Right atrium auricular region (tissue), 2 donors: ENCODE data around the gene ITGAV. TPM values are rescaled to one million over a fixed set of nuclear protein-coding genes. Genes with fewer than 3 reads are reported as not detected.

Experiments used
- DNase-seq: peaks from one replicate; pipeline ENCODE4 v3.0.0-alpha.2; 2019; ENCODE audit warnings: low spot score
- H3K27ac ChIP-seq, 2 donors: fragments of 200-600 bp; sonication (generic); 1 replicate in 1 of 2; 2 replicates in 1 of 2; pipeline ENCODE4 v1.5.1; 2016 to 2019
- H3K27me3 ChIP-seq, 2 donors: fragments of 200-600 bp; sonication (generic); one replicate each; pipeline versions ENCODE4 v1.5.1 to v1.6.0; 2017 to 2019
- H3K36me3 ChIP-seq: fragments of 200-600 bp; sonication (generic); one replicate; pipeline ENCODE4 v1.5.1; 2016
- H3K4me1 ChIP-seq, 2 donors: fragments of 200-600 bp; sonication (generic); one replicate each; pipeline versions ENCODE4 v1.5.1 to v1.6.0; 2017 to 2019
- H3K4me3 ChIP-seq, 2 donors: fragments of 200-600 bp; sonication (generic); 1 replicate in 1 of 2; 2 replicates in 1 of 2; pipeline ENCODE4 v1.5.1; 2017 to 2019; ENCODE audit warnings: mild to moderate bottlenecking in 1 of 2, moderate library complexity in 1 of 2
- H3K9me3 ChIP-seq, 2 donors: fragments of 200-600 bp; sonication (generic); one replicate each; pipeline ENCODE4 v1.5.1; 2019
- total RNA-seq, 2 donors: library from RNA; depleted of rRNA; stranded (reverse); fragments of >200 nt; gene quantifications; one replicate each; pipeline ENCODE4 v1.1.0, GENCODE V29; 2016
- TF ChIP-seq, protein P1 (sequence below), 2 donors: fragments of 200-600 bp; sonication (generic); IDR thresholded peaks; one replicate each; pipeline ENCODE4 v1.5.1; 2019; ENCODE audit warnings: antibody characterized with exemption in 2 of 2

Gene ITGAV
- total RNA-seq, 2 donors from 2014 or later = 79.8 to 152 TPM

DNA sequence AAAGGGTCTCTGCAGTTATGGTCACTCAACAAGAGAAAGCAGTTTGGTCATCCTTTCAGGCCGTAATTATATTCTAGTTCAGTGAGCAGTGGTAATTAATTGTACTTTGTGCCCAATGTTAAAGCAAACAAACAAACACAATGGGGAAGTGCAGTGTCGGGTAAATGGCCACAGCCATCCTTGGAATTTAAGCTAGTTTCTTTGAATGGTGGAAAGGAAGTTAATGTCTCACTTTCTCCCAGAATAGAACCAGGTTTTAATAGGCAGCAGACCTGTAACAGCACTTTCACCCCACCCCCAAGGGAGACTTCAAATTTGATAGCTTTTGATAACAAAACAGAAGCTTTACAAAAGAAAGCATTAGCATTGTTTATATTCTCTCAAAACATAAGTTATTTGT, 20.0 kb upstream of the ITGAV start:
- TF ChIP-seq, protein P1, sequence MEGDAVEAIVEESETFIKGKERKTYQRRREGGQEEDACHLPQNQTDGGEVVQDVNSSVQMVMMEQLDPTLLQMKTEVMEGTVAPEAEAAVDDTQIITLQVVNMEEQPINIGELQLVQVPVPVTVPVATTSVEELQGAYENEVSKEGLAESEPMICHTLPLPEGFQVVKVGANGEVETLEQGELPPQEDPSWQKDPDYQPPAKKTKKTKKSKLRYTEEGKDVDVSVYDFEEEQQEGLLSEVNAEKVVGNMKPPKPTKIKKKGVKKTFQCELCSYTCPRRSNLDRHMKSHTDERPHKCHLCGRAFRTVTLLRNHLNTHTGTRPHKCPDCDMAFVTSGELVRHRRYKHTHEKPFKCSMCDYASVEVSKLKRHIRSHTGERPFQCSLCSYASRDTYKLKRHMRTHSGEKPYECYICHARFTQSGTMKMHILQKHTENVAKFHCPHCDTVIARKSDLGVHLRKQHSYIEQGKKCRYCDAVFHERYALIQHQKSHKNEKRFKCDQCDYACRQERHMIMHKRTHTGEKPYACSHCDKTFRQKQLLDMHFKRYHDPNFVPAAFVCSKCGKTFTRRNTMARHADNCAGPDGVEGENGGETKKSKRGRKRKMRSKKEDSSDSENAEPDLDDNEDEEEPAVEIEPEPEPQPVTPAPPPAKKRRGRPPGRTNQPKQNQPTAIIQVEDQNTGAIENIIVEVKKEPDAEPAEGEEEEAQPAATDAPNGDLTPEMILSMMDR (IDR thresholded peaks at IDR 0.05) = no peak
- DNase-seq = no peak
- Histone ChIP-seq H3K36me3 (no peaks in the 10 kb centered on the region), H3K27me3 (no peaks in the 10 kb centered on the region), H3K27ac (no peak overlapping the region), H3K4me1 (no peaks in the 10 kb centered on the region), H3K9me3 (no peaks in the 10 kb centered on the region), H3K4me3 (no peak overlapping the region)

DNA sequence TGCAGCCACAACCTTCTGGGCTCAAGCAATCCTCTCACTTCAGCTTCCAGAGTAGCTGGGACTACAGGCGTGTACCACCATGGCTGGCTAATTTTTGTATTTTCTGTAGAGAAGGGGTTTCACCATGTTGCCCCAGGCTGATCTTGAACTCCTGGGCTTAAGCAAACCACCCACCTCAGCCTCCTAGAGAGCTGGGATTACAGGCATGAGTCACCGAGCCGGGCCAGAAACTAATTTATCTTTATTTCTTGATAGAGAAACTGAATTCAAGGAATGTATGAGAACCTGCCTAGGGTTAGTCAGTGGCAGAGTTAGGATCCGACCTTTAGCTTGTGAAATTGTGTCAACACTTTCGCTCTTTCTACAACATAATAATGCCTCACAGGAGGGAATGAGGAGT, 19.3 kb upstream of the ITGAV start:
- Histone ChIP-seq H3K4me1 (no peaks in the 10 kb centered on the region), H3K27me3 (no peaks in the 10 kb centered on the region), H3K27ac (no peak overlapping the region), H3K4me3 (no peak overlapping the region), H3K9me3 (no peaks in the 10 kb centered on the region), H3K36me3 (no peaks in the 10 kb centered on the region)
- DNase-seq = no peak
- TF ChIP-seq, protein P1 (IDR thresholded peaks at IDR 0.05) = no peak

DNA sequence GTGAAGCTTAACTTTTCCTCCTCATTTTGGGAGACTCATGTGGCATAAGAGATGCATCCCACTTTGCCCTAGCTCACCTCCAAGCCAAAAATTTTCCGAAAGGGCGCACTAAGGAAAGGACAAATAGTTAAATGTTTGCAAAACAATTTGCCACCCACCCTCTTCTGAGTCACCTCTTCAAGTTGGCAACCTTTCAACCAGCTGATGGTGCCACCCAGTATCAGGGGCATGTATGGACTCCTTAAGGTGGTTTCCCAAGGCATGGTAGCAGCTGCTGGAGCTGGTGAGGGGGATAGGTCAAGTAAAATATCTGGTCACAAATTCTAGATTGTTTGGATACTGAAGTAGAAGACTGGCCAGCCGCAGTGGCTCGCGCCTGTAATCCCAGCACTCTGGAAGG, 17.2 kb upstream of the ITGAV start:
- no peak for DNase-seq

DNA sequence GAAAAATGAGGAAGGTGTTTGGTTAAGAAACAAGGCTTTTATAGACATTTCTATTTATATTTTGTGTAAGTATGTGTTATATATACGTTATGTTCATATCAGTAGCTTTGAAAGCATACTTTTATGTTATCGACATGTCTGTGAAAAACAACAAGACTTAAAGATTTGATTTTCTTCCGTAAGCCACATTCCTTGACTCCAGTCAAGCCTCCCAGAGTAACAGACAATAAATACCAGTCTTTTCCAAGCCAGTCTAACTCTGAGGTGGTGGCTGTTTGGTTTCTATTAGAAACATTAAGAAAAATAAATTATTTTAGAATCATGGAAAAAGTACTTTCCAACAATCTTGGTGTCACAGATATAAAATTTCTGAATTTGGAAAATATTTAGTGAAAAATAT, 16.3 kb upstream of the ITGAV start:
- DNase-seq = no peak
- TF ChIP-seq, protein P1 (IDR thresholded peaks at IDR 0.05) = no peak
- Histone ChIP-seq H3K9me3 (no peaks in the 10 kb centered on the region), H3K4me1 (no peaks in the 10 kb centered on the region), H3K4me3 (no peak overlapping the region), H3K27ac (no peak overlapping the region), H3K27me3 (no peaks in the 10 kb centered on the region), H3K36me3 (no peaks in the 10 kb centered on the region)

More for the DNA sequence above, 17.2 kb upstream of the ITGAV start:
- TF ChIP-seq, protein P1 (IDR thresholded peaks at IDR 0.05) = no peak
- H3K4me3 ChIP-seq = no peak overlapping the region
- no peaks in the 10 kb centered on the region for H3K27me3 ChIP-seq
- no peak overlapping the region for H3K27ac ChIP-seq
- H3K36me3 ChIP-seq = no peaks in the 10 kb centered on the region
- H3K4me1 ChIP-seq = no peaks in the 10 kb centered on the region
- H3K9me3 ChIP-seq = no peaks in the 10 kb centered on the region

DNA sequence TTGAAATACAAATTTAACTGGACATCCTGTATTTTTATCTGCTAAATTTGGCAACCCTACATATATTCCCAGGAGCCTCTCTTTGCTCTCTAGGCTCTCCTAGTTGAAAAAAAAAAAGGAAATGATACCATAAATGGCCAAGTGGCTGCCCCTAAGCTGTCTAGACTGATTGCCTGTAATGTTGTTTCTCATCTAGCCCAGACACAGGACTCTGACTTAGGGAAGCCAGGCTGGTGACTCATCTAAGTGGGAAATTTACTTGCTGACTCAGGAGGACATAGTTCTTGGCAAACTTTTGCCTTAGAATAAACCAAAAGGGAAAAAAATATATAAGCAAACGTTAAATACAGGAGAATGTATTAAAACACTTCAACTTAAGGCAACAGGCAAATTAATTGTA, 14.6 kb upstream of the ITGAV start:
- no peak for DNase-seq
- Histone ChIP-seq H3K4me1 (no peaks in the 10 kb centered on the region), H3K27ac (no peak overlapping the region)

DNA sequence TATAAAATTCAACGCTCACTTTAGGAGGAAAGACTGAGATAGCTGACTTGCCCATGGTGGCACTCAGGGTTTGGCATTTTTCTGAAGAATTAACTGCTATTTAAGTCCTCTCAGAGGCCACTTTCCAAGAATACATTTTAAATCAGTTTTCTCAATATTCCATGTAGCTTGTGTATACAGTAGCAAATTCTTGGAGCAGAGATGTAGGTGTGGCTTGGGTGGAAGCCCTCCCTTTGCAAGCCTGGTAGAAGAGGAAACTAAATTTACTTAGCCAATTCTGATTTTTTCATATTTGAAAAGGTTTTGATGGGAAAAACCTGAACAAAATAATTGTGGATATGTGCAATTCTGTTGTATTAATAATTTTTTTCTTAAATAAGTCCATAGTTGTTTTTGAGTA, 14.0 kb upstream of the ITGAV start:
- DNase-seq = no peak
- no peak overlapping the region for H3K4me3 ChIP-seq
- H3K4me1 ChIP-seq = no peaks in the 10 kb centered on the region
- H3K27me3 ChIP-seq = no peaks in the 10 kb centered on the region
- no peaks in the 10 kb centered on the region for H3K9me3 ChIP-seq
- no peaks in the 10 kb centered on the region for H3K36me3 ChIP-seq
- TF ChIP-seq, protein P1 (IDR thresholded peaks at IDR 0.05) = no peak
- no peak overlapping the region for H3K27ac ChIP-seq

More for the DNA sequence above, 14.6 kb upstream of the ITGAV start:
- Histone ChIP-seq H3K36me3 (no peaks in the 10 kb centered on the region), H3K27me3 (no peaks in the 10 kb centered on the region), H3K9me3 (no peaks in the 10 kb centered on the region), H3K4me3 (no peak overlapping the region)
- TF ChIP-seq, protein P1 (IDR thresholded peaks at IDR 0.05) = no peak
